Measurements from ENCODE around the gene KNOP1. TPM values are rescaled to one million over a fixed set of nuclear protein-coding genes. Genes with fewer than 3 reads are reported as not detected.

Gene KNOP1
- total RNA-seq, 1 donor from 2014 or later, result 46.5 TPM

GRCh38 chr16:19735074-19735867, 17.2 kb upstream of the KNOP1 start:
- DNase-seq (ENCODE audit: low spot score in 2 of 2, unreplicated experiment in 2 of 2), result no peak
- Mint-ChIP-seq H3K4me1 (no peaks in the 10 kb centered on the region), H3K27ac (no peak overlapping the region), H3K9me3 (peaks cover 4% of the 10 kb centered on the region), H3K4me3 (no peak overlapping the region), H3K36me3 (peaks cover 30% of the 10 kb centered on the region), H3K27me3 (ENCODE audit: low read depth) (no peaks in the 10 kb centered on the region)
- no peak for TF ChIP-seq CTCF (IDR thresholded peaks at IDR 0.05; ENCODE audit: unreplicated experiment)

- Mint-ChIP-seq H3K27ac (no peak overlapping the region), H3K36me3 (peaks cover 24% of the 10 kb centered on the region)
- TF ChIP-seq CTCF (IDR thresholded peaks at IDR 0.05; ENCODE audit: unreplicated experiment), result no peak
Measured at GRCh38 chr16:19733551-19733950, 15.5 kb upstream of the KNOP1 start.

GRCh38 chr16:19728636-19728965, 10.6 kb upstream of the KNOP1 start:
- TF ChIP-seq CTCF (IDR thresholded peaks at IDR 0.05; ENCODE audit: unreplicated experiment), result no peak
- no peak for DNase-seq (ENCODE audit: low spot score in 2 of 2, unreplicated experiment in 2 of 2)
- Mint-ChIP-seq H3K27ac (no peak overlapping the region), H3K9me3 (peaks cover 4% of the 10 kb centered on the region), H3K36me3 (peaks cover 9% of the 10 kb centered on the region), H3K4me3 (no peak overlapping the region), H3K4me1 (no peaks in the 10 kb centered on the region), H3K27me3 (ENCODE audit: low read depth) (no peaks in the 10 kb centered on the region)

More at GRCh38 chr16:19733551-19733950, 15.5 kb upstream of the KNOP1 start:
- H3K9me3 Mint-ChIP-seq, result peaks cover 4% of the 10 kb centered on the region
- no peak for DNase-seq (ENCODE audit: low spot score in 2 of 2, unreplicated experiment in 2 of 2)
- no peaks in the 10 kb centered on the region for H3K4me1 Mint-ChIP-seq
- H3K27me3 Mint-ChIP-seq (ENCODE audit: low read depth), result no peaks in the 10 kb centered on the region
- no peak overlapping the region for H3K4me3 Mint-ChIP-seq

GRCh38 chr16:19722981-19723380, 5.0 kb upstream of the KNOP1 start:
- peaks cover 6% of the 10 kb centered on the region for H3K4me1 Mint-ChIP-seq
- H3K27ac Mint-ChIP-seq, result no peak overlapping the region
- no peaks in the 10 kb centered on the region for H3K9me3 Mint-ChIP-seq
- no peak for TF ChIP-seq CTCF (IDR thresholded peaks at IDR 0.05; ENCODE audit: unreplicated experiment)
- DNase-seq (ENCODE audit: low spot score in 2 of 2, unreplicated experiment in 2 of 2), result no peak
- no peaks in the 10 kb centered on the region for H3K27me3 Mint-ChIP-seq (ENCODE audit: low read depth)
- no peak overlapping the region for H3K4me3 Mint-ChIP-seq
- H3K36me3 Mint-ChIP-seq, result no peaks in the 10 kb centered on the region

- no peak overlapping the region for H3K4me3 Mint-ChIP-seq
- TF ChIP-seq CTCF (IDR thresholded peaks at IDR 0.05; ENCODE audit: unreplicated experiment), result no peak
- H3K27me3 Mint-ChIP-seq (ENCODE audit: low read depth), result no peaks in the 10 kb centered on the region
- H3K4me1 Mint-ChIP-seq, result peaks cover 8% of the 10 kb centered on the region
- H3K9me3 Mint-ChIP-seq, result no peaks in the 10 kb centered on the region
- no peak for DNase-seq (ENCODE audit: low spot score in 2 of 2, unreplicated experiment in 2 of 2)
- no peak overlapping the region for H3K27ac Mint-ChIP-seq
- H3K36me3 Mint-ChIP-seq, result no peaks in the 10 kb centered on the region
Measured at GRCh38 chr16:19722269-19722952, 4.4 kb upstream of the KNOP1 start.
